ENCODE results near the gene HIGD1A. TPM values are rescaled to one million over a fixed set of nuclear protein-coding genes. Genes with fewer than 3 reads are reported as not detected.

The HIGD1A gene
- total and polyA plus RNA-seq, 9 of the 15 experiments (the other 6 are each of a cell fraction or from before 2014, with no cell fraction given): 165 to 1,185 (median 333) TPM

GRCh38 chr3:42772670-42773408 lies 31.5 kb downstream of the HIGD1A start, which contains the start of gene CCDC13:
Gene CCDC13, minus strand, starts transcription at chr3:42773253. Its CDS starts 14,908 bp downstream, at chr3:42758345.
- no peak within 1 kb of the TSS for H3K4me3 ChIP-seq
- H2AFZ ChIP-seq (ENCODE audit: low read depth, low read length): peak within 1 kb of the TSS; percentile 38; the same call in 1 of the 2 replicates
- intact Hi-C loops (cut with micrococcal nuclease) (no loop called here), in situ Hi-C loops (cut with MboI) (no loop called here)
- FAIRE-seq: no peak
- H3K4me1 ChIP-seq (replicated peaks in 1 of 2; ENCODE audit: control insufficient read depth in 2 of 2, insufficient read depth in 2 of 2, low read length in 2 of 2): peaks cover 0 to 8% of the 10 kb centered on the region in 2 experiments; a peak in 2 of 5 replicates
- H3K9me3 ChIP-seq (replicated peaks; ENCODE audit: control insufficient read depth, insufficient read depth, low read depth, low read length): no peaks in the 10 kb centered on the region; the same call in 1 of the 2 replicates
- 0 out of 3 replicates have a peak, but pooled peaks cover 3% of the 10 kb centered on the region for H3K36me3 ChIP-seq (ENCODE audit: control insufficient read depth, insufficient read depth, low read length)
- H3K27me3 ChIP-seq (ENCODE audit: control insufficient read depth in 2 of 2, insufficient read depth in 2 of 2, low read length in 2 of 2): no peaks in the 10 kb centered on the region
- no peaks in the 10 kb centered on the region for H3K9me1 ChIP-seq (ENCODE audit: control insufficient read depth, insufficient read depth, low read length)
- POLR2A ChIA-PET: no interaction called here
- no peak within 1 kb of the TSS; the same call in 1 of the 2 replicates for H3K4me2 ChIP-seq (ENCODE audit: insufficient read depth, low read length)
- CTCF ChIA-PET (ENCODE audit: low intra/inter-chr PET ratio): no interaction called here
- WGBS (ENCODE audit: insufficient coverage, low coverage, missing lambda C conversion rate): 50% methylated on average over 52 of the region's 63 CpGs
- peak; percentile 62 to 77 (median 66) for DNase-seq (ENCODE audit: extremely low read depth in 1 of 4, low spot score in 3 of 4)
- H3K27ac ChIP-seq (ENCODE audit: extremely low read depth, low read depth, low read length): no peak within 1 kb of the TSS
- no TSS peak for BruUV-seq (replicated peaks)
- H3K9ac ChIP-seq (ENCODE audit: insufficient read depth in 1 of 2, low read depth in 2 of 2, low read length in 2 of 2): no peak within 1 kb of the TSS
- H3K79me2 ChIP-seq (ENCODE audit: control insufficient read depth, insufficient read depth, low read length): no peaks in the 10 kb centered on the region
- H4K20me1 ChIP-seq (replicated peaks; ENCODE audit: control insufficient read depth, insufficient read depth, low read length): no peaks in the 10 kb centered on the region
- ATAC-seq: peak; percentile 96
- peak; percentile 93 for TF ChIP-seq MXI1 (IDR thresholded peaks at IDR 0.05; ENCODE audit: low read depth, low read length)
- TF ChIP-seq, protein P1, sequence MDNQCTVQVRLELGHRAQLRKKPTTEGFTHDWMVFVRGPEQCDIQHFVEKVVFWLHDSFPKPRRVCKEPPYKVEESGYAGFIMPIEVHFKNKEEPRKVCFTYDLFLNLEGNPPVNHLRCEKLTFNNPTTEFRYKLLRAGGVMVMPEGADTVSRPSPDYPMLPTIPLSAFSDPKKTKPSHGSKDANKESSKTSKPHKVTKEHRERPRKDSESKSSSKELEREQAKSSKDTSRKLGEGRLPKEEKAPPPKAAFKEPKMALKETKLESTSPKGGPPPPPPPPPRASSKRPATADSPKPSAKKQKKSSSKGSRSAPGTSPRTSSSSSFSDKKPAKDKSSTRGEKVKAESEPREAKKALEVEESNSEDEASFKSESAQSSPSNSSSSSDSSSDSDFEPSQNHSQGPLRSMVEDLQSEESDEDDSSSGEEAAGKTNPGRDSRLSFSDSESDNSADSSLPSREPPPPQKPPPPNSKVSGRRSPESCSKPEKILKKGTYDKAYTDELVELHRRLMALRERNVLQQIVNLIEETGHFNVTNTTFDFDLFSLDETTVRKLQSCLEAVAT (IDR thresholded peaks at IDR 0.05): no peak
- no peak for TF ChIP-seq HDAC6 (IDR thresholded peaks at IDR 0.05; ENCODE audit: low read depth, low read length)
- no peak for TF ChIP-seq ZBTB12 (CRISPR knock-in tag; IDR thresholded peaks at IDR 0.05)
- no peak for TF ChIP-seq KLF16 (IDR thresholded peaks at IDR 0.05)
- no peak for TF ChIP-seq TAF15 (IDR thresholded peaks at IDR 0.05; ENCODE audit: low read depth, low read length)
- TF ChIP-seq ZNF644 (tag; IDR thresholded peaks at IDR 0.05; ENCODE audit: low read depth): no peak
- TF ChIP-seq ATF3 (IDR thresholded peaks at IDR 0.05): 0 out of 2 replicates have a peak, but pooled peaks have one; percentile 27
- TF ChIP-seq ATF3 (CRISPR knock-in tag; conservative IDR thresholded peaks at IDR 0.05): no peak
- TF ChIP-seq SP2 (IDR thresholded peaks at IDR 0.05; ENCODE audit: extremely low read depth, low read depth, low read length, poor library complexity, severe bottlenecking): no peak
- TF ChIP-seq RBM22 (IDR thresholded peaks at IDR 0.05; ENCODE audit: low read depth, low read length, poor library complexity, severe bottlenecking): peak; percentile 99
- no peak for TF ChIP-seq ZNF444 (CRISPR knock-in tag; IDR thresholded peaks at IDR 0.05)
- 0 out of 2 replicates have a peak, but pooled peaks have one; percentile 5 for TF ChIP-seq EGR1 (conservative IDR thresholded peaks at IDR 0.05)
- no peak for TF ChIP-seq KAT2B (IDR thresholded peaks at IDR 0.05; ENCODE audit: low read depth, low read length)
